ENCODE data around the gene ATP6V0A1. TPM values are rescaled to one million over a fixed set of nuclear protein-coding genes. Genes with fewer than 3 reads are reported as not detected.
A peak's percentile ranks its signal among the peaks of the same experiment; 100 is the strongest.
"Not testable (repeated sequence)": the region's sequence is repeated elsewhere in the genome, so short reads cannot be mapped to it uniquely, and the experiment has no call there.

Gene ATP6V0A1
- total and polyA plus RNA-seq, 8 donors = 13.1 to 435 (median 80.2) TPM

DNA sequence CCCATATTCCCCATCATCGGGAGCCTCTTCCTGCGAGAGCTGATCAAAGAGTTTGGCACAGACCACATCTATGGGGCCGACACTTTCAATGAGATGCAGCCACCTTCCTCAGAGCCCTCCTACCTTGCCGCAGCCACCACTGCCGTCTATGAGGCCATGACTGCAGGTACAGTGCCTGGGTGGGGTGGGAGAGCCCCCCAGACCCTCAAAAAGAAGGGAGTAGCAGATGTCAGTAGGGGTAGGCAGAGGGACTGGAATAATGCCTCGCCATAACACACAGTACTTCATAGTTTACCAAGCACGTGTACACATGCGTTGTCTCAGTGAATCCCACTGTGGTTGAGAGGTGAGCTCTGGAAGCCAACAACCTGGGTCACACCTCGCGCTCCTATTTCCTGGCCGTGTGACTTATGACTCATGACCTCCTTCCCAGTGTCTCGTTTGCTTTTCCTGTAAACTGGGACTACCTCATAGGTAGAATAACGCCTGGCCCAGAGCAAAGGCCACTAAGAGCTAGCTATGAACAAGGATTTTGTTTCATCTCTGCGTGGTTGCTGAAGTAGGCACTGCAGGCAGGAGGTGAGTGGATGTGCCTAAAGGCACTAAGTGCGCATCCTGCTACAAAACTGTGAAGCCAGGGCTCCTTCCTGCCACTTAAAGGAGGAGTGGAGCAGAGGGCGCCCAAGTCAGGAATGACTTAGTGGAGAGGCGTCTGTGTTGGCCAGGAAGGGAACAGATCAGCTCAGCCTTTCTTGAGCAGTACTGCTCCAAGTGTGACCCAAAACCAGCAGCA lies 82.6 kb downstream of the ATP6V0A1 start:
- Histone ChIP-seq H3K27ac (peak overlapping the region; percentile 65 to 84 (median 72)), H3K9me3 (no peaks in the 10 kb centered on the region), H3K27me3 (no peaks in the 10 kb centered on the region), H3K4me1 (peaks cover 16 to 36% (median 20%) of the 10 kb centered on the region in 4 donors), H3K36me3 (peaks cover 43 to 75% (median 64%) of the 10 kb centered on the region in 4 donors), H3K4me3 (no peak overlapping the region)
- intact Hi-C loops (cut with DNase I; ENCODE audit: low total_unique reads) = no loop called here
- DNase-seq = peak in 1 of 2 donors; percentile 48
- 53 to 71% (median 65%) methylated on average over 17 of the region's 17 CpGs for WGBS, 5 donors
- TF ChIP-seq POLR2AphosphoS5 (IDR thresholded peaks at IDR 0.05) (peak in 1 of 3 donors; percentile 39), EP300 (IDR thresholded peaks at IDR 0.05) (no peak)

DNA sequence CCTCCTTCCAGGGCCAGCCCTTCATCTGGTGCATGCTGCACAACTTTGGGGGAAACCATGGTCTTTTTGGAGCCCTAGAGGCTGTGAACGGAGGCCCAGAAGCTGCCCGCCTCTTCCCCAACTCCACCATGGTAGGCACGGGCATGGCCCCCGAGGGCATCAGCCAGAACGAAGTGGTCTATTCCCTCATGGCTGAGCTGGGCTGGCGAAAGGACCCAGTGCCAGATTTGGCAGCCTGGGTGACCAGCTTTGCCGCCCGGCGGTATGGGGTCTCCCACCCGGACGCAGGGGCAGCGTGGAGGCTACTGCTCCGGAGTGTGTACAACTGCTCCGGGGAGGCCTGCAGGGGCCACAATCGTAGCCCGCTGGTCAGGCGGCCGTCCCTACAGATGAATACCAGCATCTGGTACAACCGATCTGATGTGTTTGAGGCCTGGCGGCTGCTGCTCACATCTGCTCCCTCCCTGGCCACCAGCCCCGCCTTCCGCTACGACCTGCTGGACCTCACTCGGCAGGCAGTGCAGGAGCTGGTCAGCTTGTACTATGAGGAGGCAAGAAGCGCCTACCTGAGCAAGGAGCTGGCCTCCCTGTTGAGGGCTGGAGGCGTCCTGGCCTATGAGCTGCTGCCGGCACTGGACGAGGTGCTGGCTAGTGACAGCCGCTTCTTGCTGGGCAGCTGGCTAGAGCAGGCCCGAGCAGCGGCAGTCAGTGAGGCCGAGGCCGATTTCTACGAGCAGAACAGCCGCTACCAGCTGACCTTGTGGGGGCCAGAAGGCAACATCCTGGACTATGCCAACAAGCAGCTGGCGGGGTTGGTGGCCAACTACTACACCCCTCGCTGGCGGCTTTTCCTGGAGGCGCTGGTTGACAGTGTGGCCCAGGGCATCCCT lies 84.8 kb downstream of the ATP6V0A1 start:
- DNase-seq = no peak
- intact Hi-C loops (cut with DNase I; ENCODE audit: low total_unique reads) = no loop called here
- Histone ChIP-seq H3K27me3 (no peaks in the 10 kb centered on the region), H3K9me3 (no peaks in the 10 kb centered on the region), H3K4me1 (peaks cover 11 to 33% (median 16%) of the 10 kb centered on the region in 4 donors), H3K36me3 (peaks cover 43 to 71% (median 61%) of the 10 kb centered on the region in 4 donors), H3K27ac (no peak overlapping the region), H3K4me3 (no peak overlapping the region)
- 90 to 93% (median 92%) methylated on average over 8 to 39 of the region's 39 CpGs for WGBS, 5 donors
- TF ChIP-seq, protein P1, sequence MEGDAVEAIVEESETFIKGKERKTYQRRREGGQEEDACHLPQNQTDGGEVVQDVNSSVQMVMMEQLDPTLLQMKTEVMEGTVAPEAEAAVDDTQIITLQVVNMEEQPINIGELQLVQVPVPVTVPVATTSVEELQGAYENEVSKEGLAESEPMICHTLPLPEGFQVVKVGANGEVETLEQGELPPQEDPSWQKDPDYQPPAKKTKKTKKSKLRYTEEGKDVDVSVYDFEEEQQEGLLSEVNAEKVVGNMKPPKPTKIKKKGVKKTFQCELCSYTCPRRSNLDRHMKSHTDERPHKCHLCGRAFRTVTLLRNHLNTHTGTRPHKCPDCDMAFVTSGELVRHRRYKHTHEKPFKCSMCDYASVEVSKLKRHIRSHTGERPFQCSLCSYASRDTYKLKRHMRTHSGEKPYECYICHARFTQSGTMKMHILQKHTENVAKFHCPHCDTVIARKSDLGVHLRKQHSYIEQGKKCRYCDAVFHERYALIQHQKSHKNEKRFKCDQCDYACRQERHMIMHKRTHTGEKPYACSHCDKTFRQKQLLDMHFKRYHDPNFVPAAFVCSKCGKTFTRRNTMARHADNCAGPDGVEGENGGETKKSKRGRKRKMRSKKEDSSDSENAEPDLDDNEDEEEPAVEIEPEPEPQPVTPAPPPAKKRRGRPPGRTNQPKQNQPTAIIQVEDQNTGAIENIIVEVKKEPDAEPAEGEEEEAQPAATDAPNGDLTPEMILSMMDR (IDR thresholded peaks at IDR 0.05) = no peak
- TF ChIP-seq EP300 (IDR thresholded peaks at IDR 0.05) = no peak

DNA sequence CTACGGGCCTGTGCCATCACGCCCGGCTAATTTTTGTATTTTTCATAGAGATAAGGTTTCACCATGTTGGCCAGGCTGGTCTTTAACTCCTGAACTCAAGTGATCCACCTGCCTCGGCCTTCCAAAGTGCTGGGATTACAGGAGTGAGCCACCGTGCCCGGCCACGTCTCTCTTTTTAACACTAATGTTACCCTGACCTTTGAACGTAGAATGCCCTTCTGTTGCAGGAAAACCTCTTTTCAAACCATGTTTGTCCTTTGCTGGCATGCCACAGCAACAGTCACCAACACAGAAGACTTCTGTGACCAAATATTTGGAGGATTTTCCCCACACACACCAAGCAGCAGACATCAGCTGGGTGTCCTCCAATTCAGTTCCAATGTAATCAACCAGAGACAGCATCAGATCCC lies 86.2 kb downstream of the ATP6V0A1 start:
- Histone ChIP-seq H3K4me3 (no peak overlapping the region), H3K9me3 (no peaks in the 10 kb centered on the region), H3K27me3 (no peaks in the 10 kb centered on the region), H3K36me3 (peaks cover 29 to 57% (median 46%) of the 10 kb centered on the region in 4 donors), H3K27ac (no peak overlapping the region), H3K4me1 (peaks cover 13 to 41% (median 20%) of the 10 kb centered on the region in 4 donors)
- no peak for DNase-seq
- TF ChIP-seq POLR2AphosphoS5 (IDR thresholded peaks at IDR 0.05) = no peak
- TF ChIP-seq, protein P1 (IDR thresholded peaks at IDR 0.05) = no peak
- no peak for TF ChIP-seq POLR2A (IDR thresholded peaks at IDR 0.05)
- TF ChIP-seq EP300 (IDR thresholded peaks at IDR 0.05) = no peak
- WGBS, 5 donors = 70 to 75% (median 73%) methylated on average over 8 of the region's 8 CpGs
- intact Hi-C loops (cut with DNase I; ENCODE audit: low total_unique reads) = no loop called here

DNA sequence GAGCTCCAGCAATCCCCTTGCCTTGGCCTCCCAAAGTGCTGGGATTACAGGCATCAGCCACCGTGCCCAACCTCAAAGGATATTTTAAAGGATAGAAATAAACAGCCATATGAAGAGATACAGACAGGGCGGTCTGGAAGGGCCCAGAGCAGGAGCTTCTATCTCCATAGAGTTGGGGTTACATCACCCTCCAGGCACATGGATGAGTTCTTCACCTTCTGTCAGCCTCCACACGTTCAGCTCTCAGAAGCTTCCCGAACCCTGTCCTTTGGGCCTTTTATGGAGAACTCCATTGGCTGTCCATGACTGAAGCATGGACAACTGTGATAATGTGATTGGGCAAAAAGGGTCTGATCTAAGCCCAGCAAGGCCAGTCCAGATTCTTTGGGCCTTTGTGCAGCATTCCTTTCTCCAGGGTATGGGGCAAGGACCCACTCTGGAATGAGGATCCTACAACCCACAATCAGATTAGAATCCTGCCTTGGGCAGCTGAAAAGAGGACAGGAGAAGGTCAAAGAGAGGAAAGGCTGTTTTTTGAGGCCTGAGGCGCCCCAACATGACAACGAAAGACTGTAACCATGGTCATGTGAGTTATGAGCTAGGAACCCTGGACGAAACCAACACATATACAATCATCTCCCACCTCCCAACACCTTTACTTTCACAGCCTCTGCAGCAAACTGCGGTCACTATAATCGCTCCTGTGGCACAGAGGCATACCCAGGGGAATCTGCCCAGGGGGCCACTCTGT lies 87.3 kb downstream of the ATP6V0A1 start:
- H3K9me3 ChIP-seq = not testable (repeated sequence)
- 81 to 89% (median 88%) methylated on average over 7 to 9 of the region's 9 CpGs for WGBS, 5 donors

DNA sequence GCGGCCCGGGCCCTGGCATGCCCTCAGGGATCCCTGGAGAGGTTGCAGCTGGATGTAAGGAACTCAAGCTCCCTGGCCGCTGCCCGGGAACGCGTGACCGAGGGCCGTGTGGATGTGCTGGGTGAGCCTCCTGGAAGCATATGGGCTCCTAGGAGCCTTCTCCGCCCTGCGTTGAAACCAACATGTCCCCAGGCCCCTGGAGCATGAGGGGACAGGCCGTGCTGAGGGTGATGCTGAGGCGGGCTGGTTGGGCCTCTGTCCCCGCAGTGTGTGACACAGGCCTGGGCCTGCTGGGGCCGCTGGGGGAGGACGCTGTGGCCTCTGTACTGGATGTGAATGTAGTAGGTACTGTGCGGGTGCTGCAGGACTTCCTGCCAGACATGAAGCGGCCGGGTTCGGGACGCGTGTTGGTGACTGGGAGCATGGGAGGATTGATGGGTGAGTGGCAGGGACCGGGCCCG lies 88.4 kb downstream of the ATP6V0A1 start:
- Histone ChIP-seq H3K4me1 (peaks cover 5 to 27% (median 20%) of the 10 kb centered on the region in 4 donors), H3K27me3 (no peaks in the 10 kb centered on the region), H3K27ac (no peak overlapping the region), H3K4me3 (no peak overlapping the region), H3K36me3 (peaks cover 21 to 40% (median 29%) of the 10 kb centered on the region in 4 donors), H3K9me3 (no peaks in the 10 kb centered on the region)
- DNase-seq = no peak
- no peak for TF ChIP-seq POLR2A (IDR thresholded peaks at IDR 0.05)
- no peak for TF ChIP-seq EP300 (IDR thresholded peaks at IDR 0.05)
- TF ChIP-seq POLR2AphosphoS5 (IDR thresholded peaks at IDR 0.05) = no peak
- TF ChIP-seq, protein P1 (IDR thresholded peaks at IDR 0.05) = no peak
- 73 to 89% (median 81%) methylated on average over 10 to 23 of the region's 23 CpGs for WGBS, 5 donors
- intact Hi-C loops (cut with DNase I; ENCODE audit: low total_unique reads) = no loop called here

More for the DNA sequence above, 87.3 kb downstream of the ATP6V0A1 start:
- Histone ChIP-seq H3K4me1 (peaks cover 13 to 37% (median 20%) of the 10 kb centered on the region in 4 donors), H3K36me3 (peaks cover 29 to 46% (median 39%) of the 10 kb centered on the region in 4 donors)
- H3K4me3 ChIP-seq; H3K27me3 ChIP-seq; DNase-seq; intact Hi-C loops (cut with DNase I; ENCODE audit: low total_unique reads); H3K27ac ChIP-seq: not testable (repeated sequence)
